ENCODE data around the gene CHST5.

CHST5 gene

GRCh38 chr16:75535901-75536300, at the start of gene CHST5:
Gene CHST5 (minus strand): TSS chr16:75536108. CDS start chr16:75530384, 5,724 bp downstream.
- DNase-seq = no peak

- DNase-seq = no peak
These were observed 48.2 kb upstream of the CHST5 start for GRCh38 chr16:75584108-75584507.

DNA sequence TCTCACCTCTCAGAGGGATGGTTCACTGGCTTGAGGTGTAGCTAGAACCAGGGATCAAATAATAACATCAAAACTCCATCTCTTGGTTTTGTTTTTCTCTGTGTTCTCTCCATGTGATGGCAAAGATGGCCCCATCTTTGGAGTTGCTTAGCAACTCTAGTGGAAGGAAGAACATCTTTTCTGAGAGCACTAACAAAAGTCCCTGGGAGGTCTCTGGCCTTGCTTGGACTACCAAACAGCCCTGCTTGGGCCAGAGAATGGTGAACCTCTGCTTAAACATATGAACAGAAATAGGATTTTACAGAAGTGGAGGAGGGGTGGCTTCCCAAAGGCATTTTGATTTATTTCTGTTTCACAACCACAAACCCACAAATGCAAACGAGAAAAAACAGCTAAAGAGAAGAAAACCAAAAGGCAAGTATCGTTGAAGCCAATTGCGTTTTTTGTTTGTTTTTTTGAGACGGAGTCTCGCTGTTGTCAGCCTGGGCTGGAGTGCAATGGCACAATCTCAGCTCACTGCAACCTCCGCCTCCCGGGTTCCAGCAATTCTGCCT, 43.5 kb upstream of the CHST5 start:
- no peak for DNase-seq

- DNase-seq = no peak
These were observed 42.8 kb upstream of the CHST5 start for GRCh38 chr16:75578725-75579124.

DNA sequence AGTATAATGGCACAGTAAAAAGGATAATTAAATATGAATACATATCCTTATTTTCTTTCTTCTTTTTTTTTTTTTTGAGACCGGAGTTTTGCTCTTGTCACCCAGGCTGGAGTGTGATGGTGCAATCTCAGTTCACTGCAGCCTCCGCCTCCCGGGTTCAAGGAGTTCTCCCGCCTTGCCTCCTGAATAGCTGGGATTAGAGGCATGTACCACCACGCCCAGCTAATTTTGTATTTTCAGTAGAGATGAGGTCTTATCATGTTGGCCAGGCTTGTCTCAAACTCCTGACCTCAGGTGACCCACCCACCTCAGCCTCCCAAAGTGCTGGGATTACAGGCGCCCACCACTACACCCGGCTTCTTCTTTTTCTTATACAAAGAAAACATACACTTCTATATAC, 42.3 kb upstream of the CHST5 start:
- DNase-seq = no peak

GRCh38 chr16:75576384-75576811, 40.5 kb upstream of the CHST5 start:
- no peak for DNase-seq

DNA sequence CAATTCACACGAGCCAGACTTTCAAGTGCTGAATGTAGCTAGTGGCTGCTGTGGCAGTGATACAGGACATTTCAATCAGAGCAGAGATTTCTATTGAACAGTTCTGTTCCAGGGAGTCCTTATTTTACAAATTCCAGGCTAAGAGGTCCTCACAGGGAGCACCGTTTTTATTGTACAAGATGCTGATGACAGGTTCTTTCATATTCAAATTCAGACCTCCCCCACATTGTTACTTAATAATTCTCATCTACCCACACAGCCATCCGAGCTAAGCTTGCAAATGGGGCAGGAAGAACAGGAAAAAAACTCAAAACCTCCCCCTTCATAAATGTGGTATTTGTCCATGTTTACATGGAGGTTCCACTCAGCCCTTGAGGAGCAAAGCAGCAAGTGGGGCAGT, 40.0 kb upstream of the CHST5 start:
- DNase-seq = no peak

- no peak for DNase-seq
These were observed 38.0 kb upstream of the CHST5 start for GRCh38 chr16:75573955-75574354.

DNA sequence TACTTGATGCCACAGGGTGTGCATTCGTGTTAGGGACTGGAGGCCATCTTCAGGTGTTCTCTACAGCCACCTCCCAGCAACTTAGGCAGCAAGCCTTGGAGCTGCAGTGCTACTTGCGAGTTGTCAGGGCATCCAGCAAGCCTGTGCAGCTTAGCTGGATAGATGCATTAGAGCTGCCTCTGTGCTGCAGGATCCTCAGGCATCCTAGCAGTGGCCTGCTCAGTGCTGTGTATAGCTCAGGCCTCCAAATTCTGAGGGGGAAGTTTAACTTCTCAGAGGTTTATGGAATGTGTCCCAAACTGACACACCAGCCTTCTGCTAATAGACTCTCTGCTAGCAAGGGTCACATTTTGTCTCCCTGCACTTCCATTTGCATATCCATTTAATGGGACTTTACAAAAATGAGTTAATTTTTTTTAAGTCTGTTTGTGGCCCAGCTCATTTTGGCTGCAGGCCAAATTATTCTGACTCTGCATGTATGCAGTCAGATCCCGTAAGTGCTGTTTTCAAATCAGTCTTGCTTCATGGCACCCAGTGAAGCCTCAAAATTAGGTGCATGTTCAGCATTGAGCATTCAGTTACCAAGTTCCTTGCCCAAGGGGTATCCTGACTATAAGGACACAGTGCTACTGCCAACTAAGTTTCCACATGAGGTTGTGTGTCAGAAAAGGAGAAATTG, 37.1 kb upstream of the CHST5 start:
- no peak for DNase-seq

DNA sequence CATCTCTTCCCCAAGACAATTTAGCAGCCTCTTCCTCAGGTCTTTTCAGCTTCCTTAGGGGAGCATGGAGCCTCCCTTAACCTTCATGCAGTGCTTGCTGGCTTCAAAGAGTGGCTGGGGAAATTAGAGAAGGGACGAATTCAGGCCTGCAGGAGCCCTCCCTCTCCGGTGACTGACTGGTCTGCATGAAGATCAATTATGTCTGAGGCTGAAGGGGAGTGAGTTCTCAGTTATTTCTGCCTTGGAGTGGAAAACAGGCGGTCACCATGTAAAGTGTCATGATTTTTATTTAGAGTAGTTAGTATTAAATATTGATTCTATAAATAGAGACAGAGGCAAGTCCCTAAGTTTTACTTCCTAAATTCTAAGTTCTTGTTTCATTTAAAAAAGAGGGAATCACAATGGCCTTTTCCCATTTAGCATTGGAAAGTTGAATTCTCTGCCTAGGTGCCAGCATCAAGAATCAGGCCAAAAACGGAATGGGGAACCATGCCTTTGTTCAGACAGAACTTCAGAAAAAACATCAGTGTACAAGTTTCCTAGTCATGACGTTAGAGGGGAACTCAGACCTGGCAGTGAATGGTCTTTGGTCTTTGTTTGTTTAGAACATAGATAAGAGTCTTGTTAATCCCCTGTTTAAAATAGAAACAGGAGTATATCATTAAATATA, 34.6 kb upstream of the CHST5 start:
- no peak for DNase-seq

DNA sequence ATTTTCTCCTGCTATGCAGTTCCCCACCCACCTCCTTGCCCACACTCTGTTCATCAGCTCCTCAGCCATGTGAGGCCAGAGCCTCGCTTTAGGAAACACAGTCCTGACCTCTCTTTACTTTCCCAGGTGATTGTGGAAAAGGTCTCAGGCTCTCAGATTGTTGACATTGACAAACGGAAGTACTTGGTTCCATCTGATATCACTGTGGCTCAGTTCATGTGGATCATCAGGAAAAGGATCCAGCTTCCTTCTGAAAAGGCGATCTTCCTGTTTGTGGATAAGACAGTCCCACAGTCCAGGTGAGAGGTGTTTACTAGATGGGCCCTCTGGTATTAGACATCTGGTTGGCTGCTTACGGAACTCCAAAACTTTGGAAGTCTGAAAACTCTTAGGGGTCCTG, 32.0 kb upstream of the CHST5 start:
- DNase-seq = no peak

DNA sequence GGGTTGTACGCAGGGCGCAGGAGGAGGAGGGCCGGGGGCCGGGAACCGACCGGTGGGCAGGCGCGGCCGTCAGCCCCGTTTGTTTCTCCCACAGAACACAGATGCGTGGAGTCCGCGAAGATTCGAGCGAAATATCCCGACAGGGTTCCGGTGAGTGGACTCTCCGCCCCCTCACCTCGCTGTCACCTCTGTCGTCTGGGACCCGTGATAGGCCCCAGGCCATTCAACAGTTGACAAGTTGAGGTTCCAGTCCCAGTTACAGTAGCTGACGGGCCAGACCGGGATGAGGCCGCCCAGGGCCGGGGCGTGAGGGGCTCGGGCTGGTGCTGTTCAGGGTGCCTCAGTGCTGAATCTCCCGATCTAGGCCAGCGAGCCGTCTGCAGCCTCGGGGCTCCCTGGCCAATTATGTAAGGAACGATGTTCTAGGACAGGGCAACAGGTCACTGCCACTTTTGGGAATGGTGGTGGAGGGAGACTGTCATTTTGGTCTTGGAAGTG, 30.9 kb upstream of the CHST5 start:
- no peak for DNase-seq

DNA sequence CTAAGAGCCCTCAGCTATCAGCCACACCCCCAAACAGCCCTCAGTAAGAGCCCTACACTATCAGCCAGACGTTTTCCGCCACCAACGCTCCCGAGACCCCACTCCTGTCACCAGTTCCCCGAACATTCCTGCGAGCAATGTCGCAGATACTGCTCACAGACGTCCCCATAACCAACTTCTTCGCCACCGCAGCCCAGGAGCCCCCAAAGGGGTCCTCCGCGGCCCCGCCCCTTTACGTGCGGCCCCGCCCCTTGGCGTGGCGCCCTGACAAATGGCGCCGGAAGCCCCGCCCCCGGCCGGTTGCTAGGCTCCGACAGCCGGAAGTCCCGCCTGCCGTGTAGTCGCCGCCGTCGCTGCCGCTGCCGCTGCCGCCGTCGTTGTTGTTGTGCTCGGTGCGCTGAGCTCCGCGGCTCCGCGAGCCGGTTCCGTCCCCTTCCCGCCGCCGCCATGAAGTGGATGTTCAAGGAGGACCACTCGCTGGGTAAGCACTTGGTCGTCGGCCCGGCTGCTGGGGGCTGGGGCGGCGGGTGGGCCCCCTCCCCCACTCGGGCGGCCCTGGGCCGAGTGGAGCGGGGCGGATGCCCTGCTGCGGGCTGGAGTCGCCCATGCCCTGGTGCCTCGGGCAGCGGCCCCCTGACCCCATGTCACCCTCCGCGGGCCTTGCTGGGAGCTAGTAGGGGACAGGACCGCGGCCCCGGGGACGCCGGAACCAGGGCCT, 30.3 kb upstream of the CHST5 start, which contains the start of gene GABARAPL2:
Gene GABARAPL2, plus strand, starts transcription at position 340 of the 718 bp plus-strand sequence. Its CDS starts 108 bp downstream, at position 448.
- DNase-seq = peak; percentile 94

DNA sequence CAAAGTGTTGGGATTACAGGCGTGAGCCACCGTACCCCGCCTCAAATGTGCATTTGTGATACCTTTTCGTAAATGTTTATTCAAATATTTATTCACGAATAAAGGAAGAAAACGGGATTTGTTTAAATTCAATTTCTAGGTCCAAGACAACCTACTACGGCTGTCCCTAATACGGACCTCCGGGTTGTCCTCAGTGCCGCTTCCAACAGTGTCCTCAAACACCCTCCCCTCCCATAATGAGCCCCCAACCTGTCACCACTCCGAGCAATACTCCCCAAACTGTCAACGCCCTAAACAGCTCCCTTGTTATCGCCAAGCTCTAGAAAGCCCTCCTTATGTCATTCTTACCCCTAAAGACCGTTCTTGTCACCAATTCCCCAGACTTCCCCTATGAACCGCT, 29.7 kb upstream of the CHST5 start:
- DNase-seq = no peak

GRCh38 chr16:75559564-75560372, 23.9 kb upstream of the CHST5 start:
- DNase-seq = no peak

GRCh38 chr16:75558846-75559401, 23.0 kb upstream of the CHST5 start:
- DNase-seq = no peak

DNA sequence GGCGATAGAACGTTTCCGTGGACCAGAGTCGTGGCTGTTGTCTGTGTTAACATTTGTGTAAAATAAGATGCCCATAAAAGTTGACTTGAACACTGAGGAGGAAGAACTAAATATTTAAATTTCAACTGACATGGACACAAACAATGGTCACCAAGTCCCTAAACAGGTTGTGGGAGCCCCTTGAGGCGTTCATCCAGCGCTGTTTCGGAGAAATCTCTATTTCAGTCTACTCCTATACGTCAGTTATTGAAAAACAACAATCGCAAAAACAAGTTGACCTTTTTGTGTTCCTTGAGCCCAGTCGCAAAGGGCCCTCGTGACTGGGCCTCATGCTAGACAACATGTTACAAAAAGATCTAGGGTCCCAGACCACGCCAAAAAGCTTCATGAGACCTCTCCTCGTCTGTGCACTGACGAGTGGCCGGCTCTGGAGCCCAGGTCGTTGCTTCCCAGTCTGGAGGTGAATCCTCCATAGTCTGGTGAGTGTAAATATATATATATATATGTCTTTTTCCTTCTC, 20.6 kb upstream of the CHST5 start:
- DNase-seq = peak; percentile 12

DNA sequence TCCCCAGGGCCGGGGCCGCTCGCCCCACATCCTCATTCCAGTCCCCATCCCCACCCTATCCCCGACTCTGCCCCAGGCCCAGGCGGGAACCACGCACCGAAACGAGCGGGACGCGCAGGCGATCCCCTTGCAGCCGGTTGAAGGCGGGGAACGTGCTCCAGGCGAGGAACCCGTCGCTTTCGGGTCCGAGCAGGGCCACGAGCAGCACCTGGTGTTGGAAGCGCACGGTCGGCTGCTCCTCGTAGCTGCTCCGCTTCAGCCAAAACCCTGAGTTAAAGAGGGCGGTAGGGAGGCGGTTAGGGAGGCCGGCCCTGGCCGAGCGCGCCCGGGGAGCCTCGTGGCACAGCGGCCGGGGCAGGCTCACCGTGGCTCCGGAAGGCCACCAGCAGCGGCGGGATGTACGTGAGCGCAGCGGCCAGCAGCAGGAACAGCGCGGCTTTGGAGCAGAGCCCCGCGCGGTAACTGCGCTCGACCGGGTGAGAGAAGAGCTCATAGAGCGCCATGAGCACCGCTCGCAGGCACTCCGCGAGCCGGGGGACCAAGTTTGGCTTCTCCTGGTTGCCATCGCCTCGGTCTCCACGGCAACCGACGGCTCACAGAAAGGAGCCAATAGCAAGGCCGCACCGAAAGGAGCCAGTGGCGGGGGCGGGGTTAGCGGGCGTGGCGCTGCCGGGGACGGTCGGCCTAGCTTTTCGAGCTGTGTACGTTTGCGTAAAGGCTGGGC, 20.0 kb upstream of the CHST5 start, which contains the start of gene TMEM231:
Gene TMEM231, minus strand, starts transcription at position 546 of the 724 bp plus-strand sequence. Its CDS starts 43 bp downstream, at position 503.
- DNase-seq = peak; percentile 99

DNA sequence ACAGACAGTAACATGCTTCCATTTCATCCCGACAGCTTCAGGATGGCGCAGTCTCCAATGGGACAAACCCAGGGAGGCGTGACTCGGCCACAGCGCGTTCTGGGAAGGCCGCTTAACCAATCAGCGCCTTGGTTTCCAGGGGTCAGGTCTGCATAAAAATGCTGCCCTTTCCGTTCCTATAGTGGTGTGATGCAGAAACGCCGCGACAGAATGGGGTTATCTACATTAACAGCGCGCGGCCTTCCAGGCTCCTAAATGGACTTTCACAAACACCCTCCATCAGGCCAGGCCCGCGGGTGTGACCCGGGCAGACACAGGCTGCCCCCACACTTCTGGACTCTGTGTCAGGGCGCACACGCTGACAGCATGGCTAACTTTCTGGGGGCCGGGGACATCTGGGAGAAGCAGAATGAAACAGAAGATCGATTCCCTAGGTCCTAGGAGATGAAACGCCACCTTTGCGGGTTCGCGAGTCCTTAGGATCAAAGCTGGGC, 19.4 kb upstream of the CHST5 start:
- no peak for DNase-seq

DNA sequence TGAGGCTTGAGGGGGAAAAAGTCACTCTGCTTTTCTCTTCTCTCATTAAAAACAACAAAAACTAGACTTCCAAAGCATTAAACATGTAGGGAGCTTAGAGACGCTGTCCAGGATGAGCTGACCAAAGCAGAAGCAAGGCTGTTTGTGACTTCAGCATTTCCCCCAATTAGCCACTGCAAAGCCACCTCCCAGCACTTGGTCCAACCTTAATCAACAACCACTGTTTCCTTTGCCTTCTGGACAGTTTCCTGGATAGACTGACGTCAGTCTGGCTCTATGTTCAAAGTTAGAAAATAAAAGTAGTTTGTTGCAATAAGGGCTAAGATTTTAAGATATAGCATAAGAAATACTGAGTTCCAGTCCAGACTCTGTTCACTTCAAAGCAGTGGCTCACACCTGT, 17.0 kb upstream of the CHST5 start:
- no peak for DNase-seq

- peak; percentile 19 for DNase-seq
These were observed 14.3 kb upstream of the CHST5 start for GRCh38 chr16:75550211-75550662.
